Frontal cortex (tissue), 4 donors: ENCODE measurements around the gene MRPL50. TPM values are rescaled to one million over a fixed set of nuclear protein-coding genes. Genes with fewer than 3 reads are reported as not detected.

Source experiments
- DNase-seq, 2 donors: peaks; one replicate each; pipeline ENCODE4 v3.0.0; 2012; ENCODE audit warnings: low spot score in 2 of 2
- FAIRE-seq: peaks from 2 replicates; lab custom pipeline; 2012; peaks lifted over from hg19 to GRCh38; lab: Jason Lieb, UNC
- total RNA-seq: library from RNA; depleted of rRNA; stranded (reverse); fragments of >200 nt; gene quantifications from one replicate; pipeline ENCODE4 v1.2.3, GENCODE V29; 2014
- donor health status: control.
- donor health status: control.
- donor health status: control.

Gene MRPL50
- total RNA-seq, 1 donor from 2014 or later: 56.3 TPM

- FAIRE-seq: no peak
- DNase-seq: no peak
Observed at GRCh38 chr9:101381118-101381517, 17.3 kb downstream of the MRPL50 start.

- FAIRE-seq (no peak), DNase-seq (no peak)
Observed at GRCh38 chr9:101380295-101380694, 18.1 kb downstream of the MRPL50 start.

GRCh38 chr9:101376111-101376848 is 22.1 kb downstream of the MRPL50 start:
- no peak for DNase-seq
- FAIRE-seq: no peak

GRCh38 chr9:101375546-101375945 is 22.9 kb downstream of the MRPL50 start:
- FAIRE-seq: no peak

GRCh38 chr9:101372327-101373118 is 25.9 kb downstream of the MRPL50 start:
- FAIRE-seq: no peak
- no peak for DNase-seq

More at GRCh38 chr9:101375546-101375945, 22.9 kb downstream of the MRPL50 start:
- DNase-seq: no peak

GRCh38 chr9:101371813-101372212 is 26.6 kb downstream of the MRPL50 start:
- FAIRE-seq (no peak), DNase-seq (no peak)

- no peak for DNase-seq
- no peak for FAIRE-seq
Observed at GRCh38 chr9:101369884-101370531, 28.4 kb downstream of the MRPL50 start.

- no peak for FAIRE-seq
Observed at GRCh38 chr9:101369286-101369685, 29.1 kb downstream of the MRPL50 start.

GRCh38 chr9:101367323-101367722 is 31.1 kb downstream of the MRPL50 start:
- DNase-seq (no peak), FAIRE-seq (no peak)

More at GRCh38 chr9:101369286-101369685, 29.1 kb downstream of the MRPL50 start:
- DNase-seq: no peak

GRCh38 chr9:101366038-101366756 is 32.2 kb downstream of the MRPL50 start:
- DNase-seq: no peak
- FAIRE-seq: no peak

GRCh38 chr9:101365181-101365580 is 33.2 kb downstream of the MRPL50 start:
- FAIRE-seq (no peak), DNase-seq (no peak)

GRCh38 chr9:101362450-101362849 is 36.0 kb downstream of the MRPL50 start:
- no peak for FAIRE-seq
- DNase-seq: no peak

GRCh38 chr9:101360647-101361046 is 37.8 kb downstream of the MRPL50 start:
- DNase-seq: no peak
- FAIRE-seq: no peak

GRCh38 chr9:101359679-101360078 is 38.7 kb downstream of the MRPL50 start:
- FAIRE-seq (no peak), DNase-seq (no peak)

GRCh38 chr9:101356619-101357018 is 41.8 kb downstream of the MRPL50 start:
- no peak for FAIRE-seq
- no peak for DNase-seq

GRCh38 chr9:101354765-101355708 is 43.4 kb downstream of the MRPL50 start:
- DNase-seq (no peak), FAIRE-seq (no peak)

- DNase-seq: no peak
- no peak for FAIRE-seq
Observed at GRCh38 chr9:101354143-101354764, 44.2 kb downstream of the MRPL50 start.

GRCh38 chr9:101353683-101354082 is 44.7 kb downstream of the MRPL50 start:
- DNase-seq: no peak

More at GRCh38 chr9:101353683-101354082, 44.7 kb downstream of the MRPL50 start:
- FAIRE-seq: no peak
